Hematopoietic multipotent progenitor cell treated with erythropoietin and hydrocortisone succinate and interleukin-3 and kit ligand, for 15 days (in vitro differentiated cells): ENCODE measurements around the gene NELL1.

ENCODE experiments used
- DNase-seq: peaks from one replicate; pipeline ENCODE4 v3.0.0-alpha.2; 2015; ENCODE audit warnings: low spot score

NELL1 gene

DNA sequence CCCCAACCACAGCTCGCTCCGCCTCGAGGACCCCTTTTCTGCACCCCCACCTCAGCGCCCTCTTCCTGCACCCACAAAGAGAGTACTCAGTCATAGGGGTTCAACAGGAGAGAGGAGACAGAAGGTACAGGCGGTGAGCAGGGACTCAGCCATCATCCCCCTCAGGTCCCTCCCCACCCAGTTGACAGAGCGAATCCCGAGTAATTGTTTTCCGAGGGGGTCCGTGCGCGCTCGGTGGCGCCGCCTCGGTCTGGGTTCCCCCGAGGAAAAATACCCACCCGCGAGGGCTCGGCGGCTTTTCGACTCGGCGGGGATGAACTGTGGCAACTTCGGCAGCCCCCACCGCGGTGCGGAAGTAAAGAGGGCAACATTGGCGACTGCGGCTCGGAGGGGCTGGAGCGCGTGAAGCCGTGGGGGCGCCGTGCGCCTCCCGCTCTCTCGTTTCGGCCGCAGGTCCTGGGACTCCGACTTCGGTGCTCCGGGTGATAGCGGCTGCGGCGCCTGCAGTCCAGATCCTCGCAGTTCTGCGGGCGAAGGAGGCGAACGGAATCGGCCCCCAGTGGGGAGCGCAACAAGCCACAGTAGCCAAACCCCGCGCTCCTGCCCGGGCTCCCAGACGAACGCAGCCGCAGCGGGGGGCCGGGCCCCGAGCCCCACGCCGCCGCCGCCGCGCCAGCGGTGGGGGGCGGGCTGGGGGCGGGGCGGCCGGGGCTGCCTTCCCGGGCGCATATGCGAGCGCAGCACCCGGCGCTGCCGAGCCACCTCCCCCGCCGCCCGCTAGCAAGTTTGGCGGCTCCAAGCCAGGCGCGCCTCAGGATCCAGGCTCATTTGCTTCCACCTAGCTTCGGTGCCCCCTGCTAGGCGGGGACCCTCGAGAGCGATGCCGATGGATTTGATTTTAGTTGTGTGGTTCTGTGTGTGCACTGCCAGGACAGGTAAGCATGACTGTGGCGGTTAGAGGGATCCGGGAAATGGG lies at the start of gene NELL1:
NELL1 (plus strand) TSS at position 743 of the 976 bp plus-strand sequence.
- no peak for DNase-seq

DNA sequence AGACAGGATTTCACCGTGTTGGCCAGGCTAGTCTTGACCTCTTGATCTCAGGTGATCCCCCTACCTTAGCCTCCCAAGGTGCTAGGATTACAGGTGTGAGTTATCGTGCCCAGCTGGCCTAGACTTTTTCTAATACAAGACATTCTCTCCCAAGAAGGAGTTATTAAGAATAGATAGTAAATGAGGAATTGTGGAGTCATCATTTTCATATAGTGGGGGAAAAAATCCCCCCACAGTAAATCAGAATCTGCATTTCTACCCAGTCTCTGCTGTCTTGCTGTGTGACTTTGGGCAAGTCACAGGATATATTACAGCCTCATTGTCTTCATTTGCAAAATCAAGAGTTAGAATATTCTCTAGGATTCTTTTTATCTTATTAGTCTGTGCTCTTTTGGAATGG lies 48.4 kb upstream of the NELL1 start:
- no peak for DNase-seq

DNA sequence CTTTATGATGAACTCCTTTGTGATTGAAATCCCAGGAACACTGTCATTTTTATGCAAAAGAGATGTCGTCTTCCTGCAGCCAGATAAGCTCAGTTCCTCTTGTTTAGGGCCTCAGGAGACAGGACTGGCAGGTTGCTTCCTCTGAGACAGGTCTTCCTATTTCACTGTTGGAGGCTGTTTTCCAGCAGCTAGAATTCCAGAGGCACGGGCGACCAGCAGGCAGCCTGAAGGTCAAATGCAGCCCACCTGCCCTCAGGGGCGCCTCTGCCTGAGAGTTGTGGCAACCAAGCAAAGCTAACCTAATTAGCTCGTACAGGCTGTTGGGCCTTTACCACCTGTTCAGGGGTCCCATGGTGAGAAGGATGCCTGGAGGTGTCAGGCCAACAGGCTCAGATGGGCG lies 47.7 kb upstream of the NELL1 start:
- no peak for DNase-seq

DNA sequence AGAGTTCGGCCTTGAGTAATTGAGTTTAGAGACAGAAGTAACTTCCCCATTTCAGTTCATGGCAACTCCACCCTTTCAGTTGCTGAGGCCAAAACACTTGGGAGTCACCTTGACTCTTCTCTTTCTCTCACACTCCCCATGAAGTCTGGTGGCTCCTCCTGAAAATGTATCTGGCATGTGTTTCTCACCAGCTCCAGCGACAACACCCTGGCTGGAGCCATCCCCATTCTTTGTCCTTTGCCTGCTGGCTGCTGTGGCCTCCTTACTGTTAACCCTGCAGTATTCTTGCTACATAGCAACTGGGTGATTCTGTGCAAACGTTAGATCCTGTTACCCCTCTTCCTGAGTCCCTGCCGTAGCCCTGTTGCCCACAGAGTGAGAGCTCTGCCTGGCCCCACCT lies 46.1 kb upstream of the NELL1 start:
- no peak for DNase-seq

DNA sequence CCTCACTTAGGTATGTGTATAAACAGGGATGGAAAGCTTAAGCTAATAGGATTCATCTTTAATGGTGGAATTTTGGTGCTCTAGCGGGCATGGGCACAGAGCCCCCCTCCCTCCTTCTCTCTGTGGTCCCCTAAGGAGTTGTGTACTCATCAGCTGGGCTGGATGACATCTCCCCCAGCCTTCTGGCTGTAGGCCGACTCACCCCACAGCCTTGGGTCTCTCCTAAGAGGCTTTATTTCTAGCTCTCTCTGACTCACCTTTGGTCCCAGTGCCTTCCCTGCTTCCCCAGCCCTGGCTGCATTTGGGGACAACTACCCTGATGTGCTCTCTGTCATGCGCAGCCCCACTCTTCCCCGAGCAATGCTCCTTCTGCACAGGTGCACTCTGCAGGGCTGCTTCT lies 43.1 kb upstream of the NELL1 start:
- DNase-seq = no peak

DNA sequence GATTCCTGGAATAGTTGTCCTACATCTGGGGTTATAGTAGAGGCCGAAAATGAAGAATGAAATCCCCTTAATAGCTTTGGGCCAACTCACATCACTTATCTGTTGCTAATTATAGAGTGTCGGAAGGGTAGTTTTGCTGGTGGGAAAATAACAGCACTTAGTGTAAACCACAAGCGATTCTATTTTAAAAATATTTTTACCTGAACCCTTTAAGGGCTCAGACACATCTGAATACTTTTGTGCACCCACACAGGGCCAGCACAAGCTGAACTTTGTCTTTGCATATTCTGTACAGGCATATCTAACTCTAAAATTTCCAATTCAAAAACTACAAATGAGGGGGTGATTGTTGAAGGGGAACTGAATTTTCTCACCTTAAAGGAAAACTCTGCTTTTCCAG lies 42.4 kb upstream of the NELL1 start:
- DNase-seq = no peak

DNA sequence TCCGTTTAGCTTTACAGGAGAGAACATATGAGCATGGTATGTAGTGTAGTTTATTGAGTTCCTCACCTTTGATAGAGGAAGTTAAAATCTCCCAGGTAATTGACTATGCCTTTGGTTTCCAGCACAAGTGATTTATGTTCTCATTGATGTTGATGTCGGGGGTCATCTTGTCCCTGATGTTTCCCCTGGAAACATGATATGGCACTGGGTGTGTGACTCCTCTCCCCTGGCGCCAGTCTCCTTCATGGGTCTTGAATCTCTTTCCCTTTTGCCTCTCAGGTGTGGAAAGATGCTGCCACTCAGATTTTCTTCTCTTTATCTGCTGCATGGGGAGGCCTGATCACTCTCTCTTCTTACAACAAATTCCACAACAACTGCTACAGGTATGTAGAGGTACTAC lies 41.7 kb upstream of the NELL1 start:
- no peak for DNase-seq

DNA sequence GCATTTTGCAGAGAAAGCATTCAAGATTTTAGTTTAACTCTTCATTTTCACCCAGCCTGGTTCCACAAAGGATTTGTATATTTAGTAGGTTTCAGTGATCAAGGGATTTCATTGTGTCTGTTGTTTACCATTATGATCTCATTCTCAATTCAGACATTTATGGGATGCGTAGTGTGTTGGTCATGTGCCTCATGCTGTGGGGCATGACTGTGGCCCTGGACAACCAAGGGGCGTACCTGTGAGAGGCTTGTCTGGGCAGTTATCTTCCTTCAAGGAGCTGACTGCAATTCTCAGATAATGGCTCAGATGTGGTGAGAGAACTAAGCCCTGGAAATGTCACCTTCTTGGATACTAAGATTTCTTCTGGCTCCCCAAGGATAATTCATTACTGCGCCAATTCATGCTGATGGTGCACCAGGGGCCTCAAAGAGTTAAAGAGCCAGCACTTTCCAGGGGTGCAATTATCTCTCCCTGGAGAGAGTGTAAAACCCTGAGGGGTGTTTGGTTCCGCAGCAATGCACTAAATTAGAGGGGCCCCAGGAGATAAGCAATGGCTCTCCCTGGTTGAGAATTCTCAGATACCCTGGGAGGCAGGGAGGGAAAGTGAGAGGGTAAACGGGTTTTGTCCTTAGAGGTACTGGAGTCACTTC lies 37.7 kb upstream of the NELL1 start:
- no peak for DNase-seq

DNA sequence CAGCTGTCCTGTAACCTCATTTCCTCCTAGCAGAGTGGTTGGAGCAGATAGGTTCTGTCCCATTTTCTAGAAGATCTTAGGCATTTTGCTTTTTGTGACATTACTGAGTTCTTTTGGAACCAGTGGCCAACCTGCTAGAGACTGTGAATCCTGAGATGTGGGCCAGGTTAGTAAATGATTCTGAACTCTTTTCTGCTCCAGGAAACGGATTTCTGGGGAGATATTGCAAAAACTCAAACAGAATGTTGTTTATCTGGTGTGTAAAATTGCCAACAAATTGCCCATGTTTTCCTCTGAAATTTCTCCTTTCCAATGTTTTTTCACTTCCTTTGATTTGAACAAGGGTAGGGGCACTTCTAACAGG lies 37.2 kb upstream of the NELL1 start:
- DNase-seq = no peak

DNA sequence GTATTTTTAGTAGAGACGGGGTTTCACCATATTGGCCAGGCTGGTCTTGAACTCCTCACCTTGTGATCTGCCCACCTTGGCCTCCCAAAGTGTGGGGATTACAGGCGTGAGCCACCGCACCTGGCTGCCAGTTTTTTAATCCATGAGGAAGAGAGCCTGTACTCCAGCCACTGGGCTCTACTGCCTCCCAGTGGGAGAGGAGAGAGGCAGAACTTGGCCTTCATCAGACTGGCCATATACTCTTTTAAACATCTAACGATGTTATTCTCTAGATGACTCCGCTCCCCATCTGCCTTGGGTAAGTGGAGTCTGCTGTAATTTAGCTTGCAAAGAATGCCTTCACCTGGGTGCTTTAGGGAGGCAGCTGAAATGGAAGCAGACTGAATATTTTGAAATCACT lies 35.3 kb upstream of the NELL1 start:
- DNase-seq = no peak

DNA sequence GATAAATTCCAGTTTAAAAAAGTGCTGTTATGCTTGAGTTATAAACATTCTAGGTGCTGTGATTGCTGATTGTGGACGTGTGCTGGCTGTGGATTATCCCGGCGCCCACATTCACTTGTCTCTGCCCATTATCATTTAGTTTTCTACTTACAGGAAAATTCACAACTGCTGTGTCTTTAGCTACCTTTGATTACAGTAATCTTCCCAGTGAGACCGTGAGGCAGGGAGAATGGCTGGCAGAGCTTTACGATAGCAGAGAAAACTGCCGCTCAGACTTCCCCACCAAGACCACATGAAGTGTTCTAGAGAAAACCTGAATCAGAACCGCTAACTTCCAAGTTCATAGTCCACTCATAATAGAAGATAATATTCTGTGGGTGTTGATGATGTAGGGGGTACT lies 34.6 kb upstream of the NELL1 start:
- DNase-seq = no peak

DNA sequence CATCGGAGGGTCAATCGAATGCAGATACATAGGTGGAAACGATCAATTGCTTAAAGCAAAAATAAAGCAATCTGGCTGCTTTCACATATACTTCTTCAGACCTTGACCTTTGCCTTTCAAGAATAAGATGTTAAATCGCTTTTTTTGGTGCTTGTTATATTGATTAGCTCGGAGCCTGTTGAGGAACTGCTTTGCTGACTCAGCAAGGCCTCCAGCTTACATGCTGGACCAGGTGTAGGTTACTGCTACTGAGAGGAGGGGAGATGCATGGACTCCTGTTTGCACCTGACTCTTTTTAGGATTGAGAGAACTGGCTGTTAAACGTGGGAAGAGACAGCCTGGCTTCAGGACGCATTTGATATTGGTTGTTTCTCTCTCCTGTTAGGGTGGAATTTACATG lies 31.3 kb upstream of the NELL1 start:
- no peak for DNase-seq

DNA sequence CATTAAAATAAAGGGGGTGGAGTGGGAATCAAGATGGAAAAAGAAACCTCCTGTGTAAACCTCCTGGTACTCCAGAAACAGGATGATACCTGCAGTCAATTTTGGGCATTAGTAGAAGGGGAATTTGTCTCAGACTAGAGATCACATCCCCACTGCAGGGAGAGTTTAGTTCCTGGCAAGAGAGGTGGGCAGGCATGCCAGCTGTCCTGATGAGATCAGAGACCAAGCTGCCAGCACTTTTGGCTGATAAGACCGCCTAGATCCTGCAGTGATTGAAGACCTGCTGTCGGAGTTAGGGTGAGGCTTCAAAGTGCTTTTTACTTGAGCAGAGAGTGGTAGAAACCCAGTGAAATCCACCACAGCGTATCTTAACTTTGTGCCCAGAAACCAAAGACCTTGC lies 29.7 kb upstream of the NELL1 start:
- no peak for DNase-seq

DNA sequence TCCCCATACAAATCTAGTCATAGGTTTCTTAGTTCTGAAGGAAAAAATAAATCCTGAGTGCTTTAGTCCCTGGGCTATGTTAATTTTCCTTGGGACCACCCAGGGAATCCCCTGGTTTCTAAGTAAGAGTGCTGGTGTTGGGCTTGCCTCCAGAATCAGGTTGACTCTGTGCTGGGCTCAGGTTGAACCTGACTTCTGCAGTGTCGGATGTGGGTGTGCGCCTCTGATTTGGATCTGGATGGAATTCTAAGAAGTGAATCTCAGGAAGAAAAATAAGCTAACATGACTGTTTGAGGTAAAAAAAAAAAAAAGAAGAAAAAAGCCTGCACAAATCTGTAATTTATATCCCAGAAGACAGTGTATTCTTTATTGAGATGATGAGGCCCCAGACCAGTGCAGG lies 29.0 kb upstream of the NELL1 start:
- DNase-seq = no peak

DNA sequence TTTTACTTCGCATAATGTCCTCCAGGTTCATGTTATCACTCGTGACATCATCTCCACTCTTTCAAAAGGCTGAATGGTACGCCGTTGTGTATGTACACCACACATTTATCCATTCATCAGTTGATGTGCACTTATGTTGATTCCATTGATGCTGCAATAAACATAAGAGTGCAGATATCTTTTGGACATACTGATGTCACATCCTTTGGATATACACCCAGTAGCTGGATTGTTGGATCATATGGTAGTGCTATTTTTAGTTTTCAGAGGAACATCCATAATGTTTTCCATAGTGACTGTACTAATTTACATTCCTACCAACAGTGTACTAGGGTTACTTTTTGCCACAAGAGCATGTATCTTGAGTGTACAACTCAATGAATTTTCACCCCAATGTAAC lies 25.0 kb upstream of the NELL1 start:
- DNase-seq = no peak

DNA sequence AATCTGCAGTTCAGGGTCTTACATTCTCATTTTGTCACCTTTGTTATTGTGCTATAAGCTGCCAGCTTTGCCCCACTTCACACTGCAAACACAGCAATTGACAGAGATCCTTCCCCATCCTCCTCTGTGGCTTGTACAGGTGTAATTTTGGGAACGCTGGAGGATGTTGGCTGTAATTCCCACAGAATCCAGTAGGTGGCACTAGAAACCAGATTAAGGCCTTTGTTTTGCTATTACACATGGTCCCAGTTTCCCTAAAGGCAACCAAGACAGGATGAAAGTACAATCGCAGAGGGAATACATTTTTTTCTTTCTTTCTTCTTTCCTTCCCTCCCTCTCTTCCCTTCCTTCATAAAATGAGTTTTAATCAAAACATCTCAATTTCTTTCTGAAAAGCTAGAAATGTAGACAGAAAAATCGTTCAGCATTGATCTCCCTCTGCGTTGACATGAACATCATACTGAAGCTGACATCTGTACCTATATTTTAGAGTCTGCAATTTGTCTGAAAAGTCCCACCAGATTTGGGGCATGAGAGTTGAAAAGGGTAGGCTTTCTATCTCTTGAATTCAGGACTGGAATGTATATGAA lies 21.3 kb upstream of the NELL1 start:
- DNase-seq = peak; percentile 58

DNA sequence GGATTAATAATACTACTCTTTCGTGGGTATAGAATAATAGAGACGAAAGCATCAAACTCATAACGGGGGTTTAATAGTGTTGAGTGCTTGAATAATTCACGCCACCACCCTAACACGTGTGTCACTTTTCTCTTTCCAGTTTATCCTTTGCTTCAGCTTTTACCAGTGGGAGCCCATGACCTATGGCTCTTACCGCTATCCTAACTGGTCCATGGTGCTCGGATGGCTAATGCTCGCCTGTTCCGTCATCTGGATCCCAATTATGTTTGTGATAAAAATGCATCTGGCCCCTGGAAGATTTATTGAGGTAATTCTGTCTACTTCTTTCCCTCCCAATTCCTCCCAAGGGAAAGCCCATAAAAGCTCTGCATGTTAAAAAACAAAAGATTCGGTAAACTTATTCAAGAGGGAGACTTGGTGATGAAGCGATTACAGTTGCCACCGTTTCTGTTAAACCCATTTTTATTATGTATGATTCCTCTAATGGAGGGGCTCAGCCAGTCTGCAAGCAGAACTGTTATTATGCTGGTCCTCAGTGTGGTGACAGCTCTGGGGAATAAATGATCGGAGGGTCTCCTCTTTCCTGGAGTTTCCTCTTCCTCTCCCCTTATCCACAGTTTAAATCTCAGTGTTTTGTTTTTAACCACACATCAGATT lies 17.1 kb upstream of the NELL1 start:
- DNase-seq = no peak

DNA sequence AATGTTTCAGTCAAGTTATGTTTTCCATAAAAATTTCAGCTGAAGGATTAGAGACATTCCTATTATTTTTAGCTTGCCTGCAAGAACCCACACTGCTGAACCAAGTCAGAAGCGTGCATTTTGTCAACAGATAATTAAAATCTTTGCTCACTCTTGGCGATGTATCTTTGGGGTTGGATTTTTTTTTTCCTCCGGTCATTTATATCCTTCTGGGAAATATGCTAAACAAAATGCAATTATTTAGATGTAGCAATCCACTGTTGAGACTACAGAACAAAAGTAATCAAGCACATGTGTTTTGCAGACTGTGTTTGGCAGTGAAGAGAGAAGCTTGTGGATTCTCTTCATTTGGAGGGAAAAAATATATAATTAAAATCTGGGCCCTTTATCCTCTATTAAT lies 15.3 kb upstream of the NELL1 start:
- no peak for DNase-seq

DNA sequence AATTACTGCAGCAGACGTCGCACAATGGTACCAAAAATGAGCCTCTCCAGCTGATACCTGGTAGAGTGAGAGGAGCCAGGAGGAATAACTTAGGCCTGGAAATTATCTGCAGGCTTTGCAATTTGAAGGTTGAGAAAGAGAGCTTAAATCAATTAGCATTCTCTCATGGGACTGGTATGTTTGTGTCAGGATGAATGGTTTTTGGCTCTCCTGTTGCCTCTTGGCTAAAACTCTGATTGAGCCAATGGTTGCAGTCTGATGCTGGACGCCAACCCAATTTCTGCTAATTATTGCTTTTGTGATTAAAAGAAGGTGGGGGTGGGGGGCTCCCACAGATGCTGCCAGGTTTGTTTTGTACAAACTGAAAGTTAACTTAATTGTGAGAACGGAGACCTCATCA lies 12.5 kb upstream of the NELL1 start:
- DNase-seq = no peak

DNA sequence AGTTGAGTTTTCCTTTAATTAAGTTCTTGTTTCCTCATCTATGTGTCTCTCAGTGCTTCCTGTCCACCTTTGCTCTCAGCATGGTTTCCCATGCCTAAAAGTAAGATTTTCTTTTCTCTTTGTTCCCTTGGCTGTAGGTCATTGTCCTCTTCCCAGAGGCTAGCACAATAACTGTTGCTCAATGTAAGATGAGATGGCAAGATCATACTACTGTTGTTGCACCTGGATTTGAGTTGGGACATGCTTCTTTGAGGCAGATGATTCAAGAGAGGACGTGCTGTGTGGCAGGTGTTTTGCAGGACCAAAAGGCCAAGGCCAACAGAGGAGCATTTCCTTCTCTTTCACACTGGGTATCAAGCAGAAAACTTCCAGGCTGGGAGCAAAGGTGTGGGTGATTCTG lies 11.3 kb upstream of the NELL1 start:
- DNase-seq = no peak

DNA sequence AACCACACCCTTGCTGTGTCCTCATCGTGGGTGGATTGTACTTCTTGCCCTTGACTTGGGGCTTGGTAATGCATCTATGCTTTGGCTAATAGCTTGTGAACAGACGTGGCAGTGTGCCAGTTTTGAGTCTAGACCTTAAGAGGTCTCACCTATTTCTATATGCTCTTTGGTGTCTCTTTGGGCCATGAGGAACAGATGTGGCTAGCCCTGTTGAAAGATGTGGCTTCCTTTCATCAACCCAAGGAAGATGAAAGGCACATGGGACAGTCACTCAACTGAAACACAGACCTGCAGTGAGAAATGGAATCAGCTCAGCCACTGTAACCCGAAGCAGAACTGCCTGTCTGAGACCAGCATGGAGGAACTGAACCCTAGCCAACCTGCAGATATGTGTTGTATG lies 7.9 kb upstream of the NELL1 start:
- no peak for DNase-seq

DNA sequence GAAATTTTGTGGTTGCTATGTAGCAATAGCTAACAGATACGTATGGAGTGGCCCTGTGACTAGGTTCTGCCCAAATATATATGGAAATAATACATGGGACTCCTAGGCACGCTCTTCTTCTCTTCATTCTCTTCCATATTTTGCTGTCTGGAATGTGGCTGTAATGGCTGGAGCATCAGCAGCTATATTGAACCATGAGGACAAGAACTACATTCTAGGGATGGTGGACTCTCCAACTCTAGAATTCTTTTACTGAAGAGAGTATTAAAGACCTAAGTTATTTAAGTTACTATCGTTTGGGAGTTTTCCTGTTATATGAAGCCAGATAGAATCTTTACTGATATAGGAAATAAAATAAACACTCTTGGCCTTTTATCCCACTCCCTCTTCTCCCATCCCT lies 7.5 kb upstream of the NELL1 start:
- DNase-seq = no peak
